ENCODE measurements around the gene APLF. TPM values are rescaled to one million over a fixed set of nuclear protein-coding genes. Genes with fewer than 3 reads are reported as not detected.

The APLF gene
- total RNA-seq, 1 experiment from 2014 or later, result 5.5 TPM

DNA sequence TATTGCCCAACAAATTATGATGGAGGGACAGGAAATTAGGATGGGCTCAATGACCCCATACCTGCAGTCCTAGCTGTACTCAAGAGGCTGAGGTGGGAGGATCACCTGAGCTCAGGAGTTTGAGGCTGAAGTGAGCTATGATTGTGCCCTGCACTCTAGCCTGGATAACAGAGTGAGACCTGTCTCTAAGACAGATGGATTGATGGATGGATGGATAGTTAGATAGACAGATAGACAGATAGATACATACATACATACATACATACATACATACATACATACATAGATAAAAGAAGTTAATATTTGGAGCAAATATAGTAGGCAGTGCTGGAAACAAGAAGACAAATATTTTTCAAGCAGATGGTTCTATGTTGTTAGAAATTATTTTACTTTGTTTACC lies 97.9 kb downstream of the APLF start:
- TF ChIP-seq, protein P1, sequence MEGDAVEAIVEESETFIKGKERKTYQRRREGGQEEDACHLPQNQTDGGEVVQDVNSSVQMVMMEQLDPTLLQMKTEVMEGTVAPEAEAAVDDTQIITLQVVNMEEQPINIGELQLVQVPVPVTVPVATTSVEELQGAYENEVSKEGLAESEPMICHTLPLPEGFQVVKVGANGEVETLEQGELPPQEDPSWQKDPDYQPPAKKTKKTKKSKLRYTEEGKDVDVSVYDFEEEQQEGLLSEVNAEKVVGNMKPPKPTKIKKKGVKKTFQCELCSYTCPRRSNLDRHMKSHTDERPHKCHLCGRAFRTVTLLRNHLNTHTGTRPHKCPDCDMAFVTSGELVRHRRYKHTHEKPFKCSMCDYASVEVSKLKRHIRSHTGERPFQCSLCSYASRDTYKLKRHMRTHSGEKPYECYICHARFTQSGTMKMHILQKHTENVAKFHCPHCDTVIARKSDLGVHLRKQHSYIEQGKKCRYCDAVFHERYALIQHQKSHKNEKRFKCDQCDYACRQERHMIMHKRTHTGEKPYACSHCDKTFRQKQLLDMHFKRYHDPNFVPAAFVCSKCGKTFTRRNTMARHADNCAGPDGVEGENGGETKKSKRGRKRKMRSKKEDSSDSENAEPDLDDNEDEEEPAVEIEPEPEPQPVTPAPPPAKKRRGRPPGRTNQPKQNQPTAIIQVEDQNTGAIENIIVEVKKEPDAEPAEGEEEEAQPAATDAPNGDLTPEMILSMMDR (conservative IDR thresholded peaks at IDR 0.05; ENCODE audit: low read depth, low read length), result no peak
- no peak for TF ChIP-seq EZH2 (IDR thresholded peaks at IDR 0.05; ENCODE audit: borderline replicate concordance, low read depth, low read length, poor library complexity, severe bottlenecking)
- POLR2A ChIA-PET (ENCODE audit: low non-redundant PET), result no interaction called here
- no peak overlapping the region for H3K27ac ChIP-seq (ENCODE audit: low read depth, low read length, poor library complexity, severe bottlenecking)
- H3K36me3 ChIP-seq (ENCODE audit: insufficient read depth, low read length, poor library complexity, severe bottlenecking), result no peaks in the 10 kb centered on the region
- peaks cover 13% of the 10 kb centered on the region for H3K4me1 ChIP-seq (ENCODE audit: insufficient read depth, low read length, poor library complexity, severe bottlenecking)
- no peak overlapping the region for H3K4me3 ChIP-seq (ENCODE audit: low read depth, low read length, poor library complexity, severe bottlenecking)
- no peaks in the 10 kb centered on the region for H3K27me3 ChIP-seq (replicated peaks; ENCODE audit: insufficient read depth, low read depth, low read length, poor library complexity)
- DNase-seq (ENCODE audit: low spot score), result no peak
- no TSS peak for BruUV-seq (replicated peaks)
- CTCF ChIA-PET, result no interaction called here
- intact Hi-C loops (cut with micrococcal nuclease; ENCODE audit: unreplicated experiment), result no loop called here
- no peaks in the 10 kb centered on the region for H3K9me3 ChIP-seq (ENCODE audit: low read depth, low read length, poor library complexity, severe bottlenecking)

DNA sequence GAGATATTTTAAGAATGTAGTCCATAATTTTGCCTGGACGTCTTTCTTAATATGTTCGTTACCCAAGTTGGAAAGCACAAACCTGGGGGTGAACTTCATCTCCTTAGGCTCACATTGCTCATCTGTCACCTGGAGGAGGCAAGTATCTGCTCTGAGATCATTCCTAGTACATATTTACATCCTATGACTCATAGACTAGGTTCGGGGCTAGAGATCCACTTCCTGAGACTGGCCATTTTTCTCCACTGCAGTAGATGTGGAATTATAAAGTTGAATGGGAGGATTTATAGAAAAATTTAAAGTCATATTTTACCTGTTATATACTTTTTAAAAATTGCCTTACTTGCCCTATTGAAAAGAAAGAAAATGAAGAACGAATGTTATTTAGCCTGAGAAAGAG lies 98.5 kb downstream of the APLF start:
- intact Hi-C loops (cut with micrococcal nuclease; ENCODE audit: unreplicated experiment), result no loop called here
- TF ChIP-seq, protein P1 (conservative IDR thresholded peaks at IDR 0.05; ENCODE audit: low read depth, low read length), result no peak
- TF ChIP-seq EZH2 (IDR thresholded peaks at IDR 0.05; ENCODE audit: borderline replicate concordance, low read depth, low read length, poor library complexity, severe bottlenecking), result no peak
- POLR2A ChIA-PET (ENCODE audit: low non-redundant PET), result no interaction called here
- Histone ChIP-seq H3K27me3 (replicated peaks; ENCODE audit: insufficient read depth, low read depth, low read length, poor library complexity) (no peaks in the 10 kb centered on the region), H3K27ac (ENCODE audit: low read depth, low read length, poor library complexity, severe bottlenecking) (no peak overlapping the region), H3K36me3 (ENCODE audit: insufficient read depth, low read length, poor library complexity, severe bottlenecking) (no peaks in the 10 kb centered on the region), H3K4me3 (ENCODE audit: low read depth, low read length, poor library complexity, severe bottlenecking) (no peak overlapping the region), H3K4me1 (ENCODE audit: insufficient read depth, low read length, poor library complexity, severe bottlenecking) (peaks cover 8% of the 10 kb centered on the region), H3K9me3 (ENCODE audit: low read depth, low read length, poor library complexity, severe bottlenecking) (no peaks in the 10 kb centered on the region)
- BruUV-seq (replicated peaks), result no TSS peak
- DNase-seq (ENCODE audit: low spot score), result peak; percentile 13
- CTCF ChIA-PET, result no interaction called here

DNA sequence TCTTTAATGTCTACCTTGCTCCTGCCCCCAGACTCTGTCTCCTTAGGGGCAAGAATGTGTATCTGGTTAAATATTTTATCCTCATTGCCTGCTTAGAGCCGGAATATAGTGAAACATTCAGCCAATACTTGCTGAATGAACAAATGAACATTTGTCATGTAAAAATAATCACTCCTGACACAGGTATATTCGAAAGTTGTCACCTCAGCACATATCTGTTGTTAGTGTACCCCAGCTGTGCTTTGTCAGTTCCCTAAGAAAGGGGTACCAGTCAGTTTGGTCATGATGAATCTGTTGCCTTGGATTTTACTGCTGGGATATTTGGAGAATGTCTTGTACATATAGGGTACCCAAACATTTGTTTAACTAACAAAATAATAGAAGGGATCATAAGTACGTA lies 99.0 kb downstream of the APLF start:
- CTCF ChIA-PET, result no interaction called here
- H3K27ac ChIP-seq (ENCODE audit: low read depth, low read length, poor library complexity, severe bottlenecking), result no peak overlapping the region
- POLR2A ChIA-PET (ENCODE audit: low non-redundant PET), result no interaction called here
- H3K36me3 ChIP-seq (ENCODE audit: insufficient read depth, low read length, poor library complexity, severe bottlenecking), result no peaks in the 10 kb centered on the region
- no peaks in the 10 kb centered on the region for H3K27me3 ChIP-seq (replicated peaks; ENCODE audit: insufficient read depth, low read depth, low read length, poor library complexity)
- H3K9me3 ChIP-seq (ENCODE audit: low read depth, low read length, poor library complexity, severe bottlenecking), result no peaks in the 10 kb centered on the region
- H3K4me3 ChIP-seq (ENCODE audit: low read depth, low read length, poor library complexity, severe bottlenecking), result no peak overlapping the region
- BruUV-seq (replicated peaks), result no TSS peak
- peaks cover 3% of the 10 kb centered on the region for H3K4me1 ChIP-seq (ENCODE audit: insufficient read depth, low read length, poor library complexity, severe bottlenecking)
- intact Hi-C loops (cut with micrococcal nuclease; ENCODE audit: unreplicated experiment), result no loop called here
- DNase-seq (ENCODE audit: low spot score), result no peak
- TF ChIP-seq, protein P1 (conservative IDR thresholded peaks at IDR 0.05; ENCODE audit: low read depth, low read length), result no peak
- TF ChIP-seq EZH2 (IDR thresholded peaks at IDR 0.05; ENCODE audit: borderline replicate concordance, low read depth, low read length, poor library complexity, severe bottlenecking), result no peak
